ENCODE results near the gene CXCL14.

- TF ChIP-seq EZH2 (IDR thresholded peaks at IDR 0.05; ENCODE audit: borderline replicate concordance, low read depth, low read length, poor library complexity, severe bottlenecking) (no peak), CTCF (conservative IDR thresholded peaks at IDR 0.05; ENCODE audit: low read depth, low read length) (no peak)
Measured at GRCh38 chr5:135606431-135606830, 27.6 kb upstream of the CXCL14 start.
